Nephron progenitor cell (in vitro differentiated cells): ENCODE results near the gene ANK2.

Source experiments
- DNase-seq: peaks from one replicate; pipeline ENCODE4 v3.0.0; 2021
- H3K27ac Mint-ChIP-seq: 2 replicates; pipeline ENCODE4 v1.8.0; 2021; ENCODE audit warnings: mild to moderate bottlenecking, moderate library complexity, mixed read lengths
- H3K27me3 Mint-ChIP-seq: 2 replicates; pipeline ENCODE4 v1.8.0; 2021; ENCODE audit warnings: mild to moderate bottlenecking, low read depth, mixed read lengths; ENCODE audit not compliant: poor library complexity
- H3K36me3 Mint-ChIP-seq: 2 replicates; pipeline ENCODE4 v1.8.0; 2021; ENCODE audit warnings: low read depth, mixed read lengths
- H3K4me1 Mint-ChIP-seq: 2 replicates; pipeline ENCODE4 v1.8.0; 2021; ENCODE audit warnings: mixed read lengths
- H3K4me3 Mint-ChIP-seq: 2 replicates; pipeline ENCODE4 v1.8.0; 2021; ENCODE audit warnings: mild to moderate bottlenecking, moderate library complexity, mixed read lengths
- H3K9me3 Mint-ChIP-seq: 2 replicates; pipeline ENCODE4 v1.8.0; 2021; ENCODE audit warnings: mild to moderate bottlenecking, moderate library complexity, mixed read lengths
- TF ChIP-seq, protein P1 (sequence below): fragments of 200-600 bp; sonication (generic); IDR thresholded peaks from 2 replicates; pipeline ENCODE4 v1.5.0; 2021; ENCODE audit warnings: antibody characterized with exemption

The ANK2 gene

DNA sequence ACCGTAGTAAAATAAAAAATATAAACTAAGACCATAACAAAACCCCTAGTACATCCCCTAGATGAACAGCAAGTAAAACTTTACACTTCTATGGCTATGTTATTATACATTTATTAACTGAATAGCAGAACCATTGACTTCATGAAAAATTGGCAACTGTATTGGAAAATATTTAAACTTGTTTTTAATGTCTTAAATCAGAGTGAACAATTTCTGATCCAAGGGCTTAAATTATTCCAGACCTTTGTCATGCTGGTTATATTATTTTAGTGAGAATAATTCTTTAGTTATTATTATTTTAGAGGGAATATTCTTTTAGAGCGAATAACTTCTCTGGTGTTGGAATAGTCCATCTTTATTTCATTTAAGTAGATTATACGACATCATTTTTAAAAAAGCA lies 265.0 kb downstream of the ANK2 start:
- Mint-ChIP-seq H3K27me3 (no peaks in the 10 kb centered on the region), H3K36me3 (peaks cover 9% of the 10 kb centered on the region), H3K9me3 (no peaks in the 10 kb centered on the region), H3K4me1 (no peaks in the 10 kb centered on the region), H3K4me3 (no peak overlapping the region), H3K27ac (no peak overlapping the region)
- TF ChIP-seq, protein P1, sequence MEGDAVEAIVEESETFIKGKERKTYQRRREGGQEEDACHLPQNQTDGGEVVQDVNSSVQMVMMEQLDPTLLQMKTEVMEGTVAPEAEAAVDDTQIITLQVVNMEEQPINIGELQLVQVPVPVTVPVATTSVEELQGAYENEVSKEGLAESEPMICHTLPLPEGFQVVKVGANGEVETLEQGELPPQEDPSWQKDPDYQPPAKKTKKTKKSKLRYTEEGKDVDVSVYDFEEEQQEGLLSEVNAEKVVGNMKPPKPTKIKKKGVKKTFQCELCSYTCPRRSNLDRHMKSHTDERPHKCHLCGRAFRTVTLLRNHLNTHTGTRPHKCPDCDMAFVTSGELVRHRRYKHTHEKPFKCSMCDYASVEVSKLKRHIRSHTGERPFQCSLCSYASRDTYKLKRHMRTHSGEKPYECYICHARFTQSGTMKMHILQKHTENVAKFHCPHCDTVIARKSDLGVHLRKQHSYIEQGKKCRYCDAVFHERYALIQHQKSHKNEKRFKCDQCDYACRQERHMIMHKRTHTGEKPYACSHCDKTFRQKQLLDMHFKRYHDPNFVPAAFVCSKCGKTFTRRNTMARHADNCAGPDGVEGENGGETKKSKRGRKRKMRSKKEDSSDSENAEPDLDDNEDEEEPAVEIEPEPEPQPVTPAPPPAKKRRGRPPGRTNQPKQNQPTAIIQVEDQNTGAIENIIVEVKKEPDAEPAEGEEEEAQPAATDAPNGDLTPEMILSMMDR: no peak
- no peak for DNase-seq

DNA sequence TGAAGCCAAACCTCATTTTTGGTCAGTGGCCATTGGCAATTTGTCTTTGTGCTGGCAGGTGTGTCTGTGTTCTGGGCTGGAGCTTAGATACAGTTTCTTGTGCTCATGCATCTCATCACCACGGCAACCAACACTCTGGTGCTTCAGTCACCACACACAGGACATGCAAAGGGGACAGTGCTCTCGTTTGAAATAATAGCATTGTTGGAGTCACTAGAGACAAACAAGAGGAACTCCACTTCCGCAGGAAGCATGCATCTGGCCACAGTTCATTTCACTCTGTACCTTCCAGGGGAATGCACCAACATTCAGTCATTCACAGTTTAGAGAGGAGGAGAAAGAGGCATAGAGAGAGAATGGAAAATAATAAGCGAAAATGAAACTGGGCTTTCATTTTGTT lies 267.4 kb downstream of the ANK2 start:
- no peaks in the 10 kb centered on the region for H3K27me3 Mint-ChIP-seq
- no peak overlapping the region for H3K27ac Mint-ChIP-seq
- no peak for DNase-seq

DNA sequence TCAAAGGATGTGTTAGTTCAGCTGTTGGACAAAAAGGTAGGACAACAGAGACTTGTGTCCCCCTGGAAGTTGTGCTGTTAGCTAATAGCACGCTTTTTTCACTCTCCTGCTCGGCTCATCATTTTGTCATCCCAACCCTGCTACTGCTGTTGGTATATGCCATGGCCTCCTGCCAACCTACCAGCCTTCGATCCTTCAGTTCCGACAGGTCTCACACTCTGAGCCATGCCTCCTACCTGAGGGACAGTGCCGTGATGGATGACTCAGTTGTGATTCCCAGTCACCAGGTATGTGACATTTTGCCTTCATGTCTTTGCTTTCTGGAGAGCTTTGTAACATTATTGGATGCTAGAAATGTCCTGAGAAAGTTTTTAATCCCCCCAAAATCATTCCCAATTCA lies 268.1 kb downstream of the ANK2 start:
- no peak overlapping the region for H3K27ac Mint-ChIP-seq
- no peak overlapping the region for H3K4me3 Mint-ChIP-seq
- TF ChIP-seq, protein P1: no peak
- no peaks in the 10 kb centered on the region for H3K9me3 Mint-ChIP-seq
- no peaks in the 10 kb centered on the region for H3K4me1 Mint-ChIP-seq
- H3K27me3 Mint-ChIP-seq: no peaks in the 10 kb centered on the region
- H3K36me3 Mint-ChIP-seq: no peaks in the 10 kb centered on the region
- no peak for DNase-seq

More for the DNA sequence above, 267.4 kb downstream of the ANK2 start:
- H3K4me3 Mint-ChIP-seq: no peak overlapping the region
- no peaks in the 10 kb centered on the region for H3K36me3 Mint-ChIP-seq
- TF ChIP-seq, protein P1: no peak
- no peaks in the 10 kb centered on the region for H3K9me3 Mint-ChIP-seq
- H3K4me1 Mint-ChIP-seq: no peaks in the 10 kb centered on the region

DNA sequence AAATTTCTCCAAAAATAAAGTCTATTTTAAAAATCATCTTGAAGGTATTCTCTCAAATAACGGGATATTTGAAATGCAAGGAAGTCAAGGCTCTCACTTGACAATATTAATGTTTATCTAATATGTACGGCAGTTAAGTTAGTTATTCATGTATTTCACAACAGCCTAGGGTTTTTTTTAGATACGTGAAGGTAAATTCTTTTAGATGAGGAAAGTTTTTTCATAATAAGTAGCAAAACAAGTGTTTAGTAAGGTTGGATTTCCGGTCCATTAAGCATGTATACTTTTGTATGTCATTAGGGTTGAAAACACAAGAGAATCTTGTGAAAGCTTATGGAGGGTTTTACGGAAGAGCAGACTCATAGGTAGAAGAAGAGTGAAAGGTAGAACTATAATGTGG lies 273.3 kb downstream of the ANK2 start:
- Mint-ChIP-seq H3K27ac (no peak overlapping the region), H3K9me3 (no peaks in the 10 kb centered on the region), H3K27me3 (no peaks in the 10 kb centered on the region), H3K36me3 (no peaks in the 10 kb centered on the region), H3K4me1 (no peaks in the 10 kb centered on the region), H3K4me3 (no peak overlapping the region)
- TF ChIP-seq, protein P1: no peak
- no peak for DNase-seq

DNA sequence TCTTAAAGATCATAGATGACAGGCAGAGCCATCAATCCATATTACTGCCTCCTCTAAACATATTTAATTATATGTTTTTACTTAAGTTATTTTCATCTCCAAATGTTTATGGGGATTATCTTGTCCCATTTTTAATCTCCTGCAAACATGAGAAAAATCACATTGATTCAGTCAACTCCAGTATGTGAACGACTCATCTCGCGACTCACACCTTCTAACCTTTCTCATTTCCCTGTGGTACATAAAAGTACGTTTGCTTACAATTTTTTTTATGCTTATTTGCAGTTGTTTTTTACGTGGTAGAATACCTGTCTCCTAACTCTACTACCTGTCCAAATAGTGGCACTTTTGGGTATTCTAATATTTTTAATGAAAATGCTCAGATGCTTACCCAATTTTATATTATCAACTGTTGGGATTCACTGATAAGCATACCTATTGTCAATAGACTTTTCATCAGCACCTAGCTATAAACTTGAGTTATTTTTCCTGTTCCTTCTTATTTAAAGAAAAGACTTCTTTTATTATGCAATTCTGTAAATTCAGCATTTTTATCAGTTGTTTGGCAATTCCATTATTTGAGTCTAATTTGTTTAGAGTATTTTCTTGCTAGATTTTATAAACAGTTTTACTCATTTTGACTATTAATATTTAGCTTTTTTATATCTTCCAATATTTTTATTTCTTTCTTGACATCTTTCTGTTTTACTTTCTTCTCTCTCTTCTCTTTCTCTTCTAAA lies 276.6 kb downstream of the ANK2 start:
- Mint-ChIP-seq H3K4me1 (no peaks in the 10 kb centered on the region), H3K9me3 (no peaks in the 10 kb centered on the region), H3K27me3 (no peaks in the 10 kb centered on the region), H3K36me3 (no peaks in the 10 kb centered on the region), H3K4me3 (no peak overlapping the region), H3K27ac (no peak overlapping the region)
- DNase-seq: no peak
- TF ChIP-seq, protein P1: no peak

DNA sequence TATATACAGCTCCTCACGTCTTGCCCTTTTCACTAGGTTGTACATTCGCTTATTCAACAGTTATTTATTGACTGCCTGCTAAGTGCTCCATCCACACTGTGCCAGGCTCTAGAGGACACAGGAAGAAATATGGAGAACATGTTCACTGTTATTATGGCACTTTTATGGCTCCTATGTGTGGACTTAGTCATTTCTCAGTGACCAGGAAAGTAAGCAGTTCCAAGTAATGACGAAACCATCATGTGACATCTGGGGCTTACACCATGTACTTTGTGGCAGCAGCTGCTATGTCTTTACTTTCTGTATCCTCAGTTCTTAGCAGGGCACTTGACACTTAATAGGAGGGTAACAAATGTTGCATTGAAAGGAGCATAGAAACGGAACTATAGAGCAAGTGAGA lies 278.0 kb downstream of the ANK2 start:
- Mint-ChIP-seq H3K4me1 (peaks cover 10% of the 10 kb centered on the region), H3K4me3 (no peak overlapping the region), H3K36me3 (peaks cover 8% of the 10 kb centered on the region), H3K27me3 (no peaks in the 10 kb centered on the region), H3K27ac (no peak overlapping the region), H3K9me3 (no peaks in the 10 kb centered on the region)
- TF ChIP-seq, protein P1: no peak
- no peak for DNase-seq
